ENCODE results near the gene ADAMTSL3. TPM values are rescaled to one million over a fixed set of nuclear protein-coding genes. Genes with fewer than 3 reads are reported as not detected.

Gene ADAMTSL3
- total and polyA plus RNA-seq, 2 experiments from 2014 or later = 0.61 to 0.87 TPM

GRCh38 chr15:83794209-83794608, 140.3 kb downstream of the ADAMTSL3 start (continued):
- TF ChIP-seq ZNF462 (CRISPR knock-in tag; IDR thresholded peaks at IDR 0.05) (no peak), STAT1 (IDR thresholded peaks at IDR 0.05; ENCODE audit: unreplicated experiment) (no peak)

GRCh38 chr15:83809345-83809744, 155.4 kb downstream of the ADAMTSL3 start:
- Mint-ChIP-seq H3K4me3 (no peak overlapping the region), H3K27me3 (ENCODE audit: insufficient read depth, low read depth, poor library complexity) (no peaks in the 10 kb centered on the region), H3K4me1 (no peaks in the 10 kb centered on the region), H3K36me3 (ENCODE audit: low read depth) (no peaks in the 10 kb centered on the region; the same call in 2 of the 3 replicates), H3K27ac (no peak overlapping the region), H3K9me3 (peaks cover 5% of the 10 kb centered on the region; the same call in 1 of the 3 replicates)
- Histone ChIP-seq H4K20me1 (replicated peaks; ENCODE audit: insufficient read depth) (no peaks in the 10 kb centered on the region), H3K36me3 (ENCODE audit: insufficient read depth) (no peaks in the 10 kb centered on the region), H2AFZ (no peak overlapping the region), H3K4me3 (no peak overlapping the region), H3F3A (replicated peaks; ENCODE audit: low read depth) (no peaks in the 10 kb centered on the region), H3K4me2 (no peak overlapping the region), H3K79me2 (replicated peaks; ENCODE audit: insufficient read depth) (no peaks in the 10 kb centered on the region), H3K9me2 (ENCODE audit: insufficient read depth) (peaks cover 7% of the 10 kb centered on the region; the same call in 1 of the 2 replicates), H3K27ac (ENCODE audit: low read depth) (no peak overlapping the region), H3K27me3 (ENCODE audit: insufficient read depth) (no peaks in the 10 kb centered on the region), H3K4me1 (ENCODE audit: insufficient read depth) (no peaks in the 10 kb centered on the region)
- ATAC-seq = no peak
- DNase-seq (ENCODE audit: low spot score) = no peak
- TF ChIP-seq STAT1 (IDR thresholded peaks at IDR 0.05; ENCODE audit: unreplicated experiment) (no peak), CREB1 (CRISPR knock-in tag; IDR thresholded peaks at IDR 0.05; ENCODE audit: low read depth) (no peak), ZNF331 (CRISPR knock-in tag; IDR thresholded peaks at IDR 0.05; ENCODE audit: low read depth) (no peak), EZH2phosphoT487 (IDR thresholded peaks at IDR 0.05; ENCODE audit: unreplicated experiment) (no peak), NANOG (IDR thresholded peaks at IDR 0.05; ENCODE audit: borderline replicate concordance) (no peak), ZNF462 (CRISPR knock-in tag; IDR thresholded peaks at IDR 0.05) (no peak)
